Measurements from ENCODE around the gene GORASP2.

- no peak for TF ChIP-seq POLR2A (IDR thresholded peaks at IDR 0.05)
- TF ChIP-seq POLR2AphosphoS5 (IDR thresholded peaks at IDR 0.05) = no peak
- TF ChIP-seq CTCF (IDR thresholded peaks at IDR 0.05 in 8 of 11, conservative IDR thresholded peaks at IDR 0.05 in 3 of 11) = no peak
Measured at GRCh38 chr2:170929686-170930050, 615 bp downstream of the GORASP2 start.
